HG02642 (cell line): ENCODE data around the gene FAM83D.

Source experiments
- ATAC-seq: cut with Tn5 transposase; IDR thresholded peaks from one replicate; pipeline ENCODE4 v1.9.1; 2021; ENCODE audit warnings: mild to moderate bottlenecking; ENCODE audit not compliant: unreplicated experiment, poor library complexity

Gene FAM83D, protein sequence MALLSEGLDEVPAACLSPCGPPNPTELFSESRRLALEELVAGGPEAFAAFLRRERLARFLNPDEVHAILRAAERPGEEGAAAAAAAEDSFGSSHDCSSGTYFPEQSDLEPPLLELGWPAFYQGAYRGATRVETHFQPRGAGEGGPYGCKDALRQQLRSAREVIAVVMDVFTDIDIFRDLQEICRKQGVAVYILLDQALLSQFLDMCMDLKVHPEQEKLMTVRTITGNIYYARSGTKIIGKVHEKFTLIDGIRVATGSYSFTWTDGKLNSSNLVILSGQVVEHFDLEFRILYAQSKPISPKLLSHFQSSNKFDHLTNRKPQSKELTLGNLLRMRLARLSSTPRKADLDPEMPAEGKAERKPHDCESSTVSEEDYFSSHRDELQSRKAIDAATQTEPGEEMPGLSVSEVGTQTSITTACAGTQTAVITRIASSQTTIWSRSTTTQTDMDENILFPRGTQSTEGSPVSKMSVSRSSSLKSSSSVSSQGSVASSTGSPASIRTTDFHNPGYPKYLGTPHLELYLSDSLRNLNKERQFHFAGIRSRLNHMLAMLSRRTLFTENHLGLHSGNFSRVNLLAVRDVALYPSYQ

GRCh38 chr20:38926142-38926933 is at the start of gene FAM83D:
FAM83D (plus strand) TSS chr20:38926417; CDS start chr20:38926443, 26 bp downstream.
- ATAC-seq, result peak; percentile 94

DNA sequence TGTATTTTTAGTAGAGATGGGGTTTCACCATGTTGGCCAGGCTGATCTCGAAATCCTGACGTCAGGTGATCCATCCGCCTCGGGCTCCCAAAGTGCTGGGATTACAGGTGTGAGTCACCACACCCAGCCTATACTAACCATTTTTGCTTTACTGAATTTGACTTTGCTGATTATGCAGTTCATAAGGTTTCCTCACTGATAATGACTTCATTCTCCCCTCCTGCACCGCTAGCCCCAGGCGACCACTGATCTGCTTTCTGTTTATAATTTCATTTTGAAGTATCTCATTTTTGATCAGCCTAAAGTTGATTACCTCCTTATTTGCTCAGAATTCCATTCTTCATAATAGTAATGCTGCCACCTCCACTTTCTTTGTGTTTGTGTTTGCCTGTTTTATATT is 48.7 kb upstream of the FAM83D start:
- ATAC-seq, result no peak

DNA sequence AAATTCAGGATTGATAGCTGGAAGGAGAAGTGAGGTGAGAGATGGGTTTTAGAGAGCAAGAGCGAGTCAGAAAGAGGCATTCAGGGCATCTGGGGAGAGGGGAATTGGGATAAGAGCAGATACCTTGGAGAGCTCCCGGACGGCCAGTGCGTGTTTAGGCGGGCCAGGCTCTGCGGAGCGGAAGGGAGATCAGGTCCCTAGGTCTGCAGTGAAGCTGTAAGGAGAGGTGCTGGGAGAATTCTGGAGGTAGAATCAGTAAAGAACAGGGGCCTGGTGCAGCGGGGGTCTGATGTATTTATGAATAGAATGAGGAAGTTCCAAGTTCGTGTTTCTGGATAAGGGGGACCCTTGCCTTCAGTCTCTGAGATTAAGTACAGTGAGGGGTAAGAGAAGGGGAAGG is 47.4 kb upstream of the FAM83D start:
- ATAC-seq, result no peak

DNA sequence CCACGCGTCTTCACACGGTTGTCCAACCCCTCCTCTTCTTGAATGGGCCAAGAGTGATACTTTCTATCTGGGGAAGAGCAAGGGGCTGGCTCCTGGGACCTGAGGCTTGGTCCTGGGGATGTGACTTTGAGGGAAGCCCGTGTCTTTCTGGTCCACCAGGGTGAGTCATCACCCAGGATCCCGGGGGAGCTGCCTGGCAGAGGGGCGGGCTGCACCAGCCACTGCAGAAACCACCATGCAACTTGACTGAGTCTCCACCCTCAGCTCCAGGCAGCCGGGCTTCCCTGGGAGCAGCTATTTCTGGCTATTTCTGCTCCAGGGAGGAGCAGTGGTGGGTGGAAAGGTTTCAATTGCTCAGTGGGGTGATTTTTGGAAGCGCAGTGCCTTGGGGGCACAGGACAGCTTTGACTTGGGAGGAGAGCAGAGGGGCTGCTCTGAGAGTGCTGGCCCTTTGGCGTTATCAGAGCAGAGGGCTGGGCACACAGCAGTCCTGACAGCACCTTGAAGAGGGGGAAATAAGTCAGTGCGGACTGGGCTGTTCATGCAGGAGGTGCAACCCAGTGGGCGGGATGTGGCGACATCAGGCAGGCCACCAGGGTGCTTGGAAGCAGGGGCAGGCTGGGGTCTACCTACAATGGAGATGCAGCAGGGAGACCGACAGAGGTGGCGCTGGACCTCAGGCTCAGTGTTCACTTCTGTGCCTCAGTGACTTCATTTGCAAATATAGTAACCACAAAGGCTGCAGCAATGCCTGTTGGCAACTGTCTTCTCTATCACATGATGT is 45.1 kb upstream of the FAM83D start:
- ATAC-seq, result peak; percentile 47

DNA sequence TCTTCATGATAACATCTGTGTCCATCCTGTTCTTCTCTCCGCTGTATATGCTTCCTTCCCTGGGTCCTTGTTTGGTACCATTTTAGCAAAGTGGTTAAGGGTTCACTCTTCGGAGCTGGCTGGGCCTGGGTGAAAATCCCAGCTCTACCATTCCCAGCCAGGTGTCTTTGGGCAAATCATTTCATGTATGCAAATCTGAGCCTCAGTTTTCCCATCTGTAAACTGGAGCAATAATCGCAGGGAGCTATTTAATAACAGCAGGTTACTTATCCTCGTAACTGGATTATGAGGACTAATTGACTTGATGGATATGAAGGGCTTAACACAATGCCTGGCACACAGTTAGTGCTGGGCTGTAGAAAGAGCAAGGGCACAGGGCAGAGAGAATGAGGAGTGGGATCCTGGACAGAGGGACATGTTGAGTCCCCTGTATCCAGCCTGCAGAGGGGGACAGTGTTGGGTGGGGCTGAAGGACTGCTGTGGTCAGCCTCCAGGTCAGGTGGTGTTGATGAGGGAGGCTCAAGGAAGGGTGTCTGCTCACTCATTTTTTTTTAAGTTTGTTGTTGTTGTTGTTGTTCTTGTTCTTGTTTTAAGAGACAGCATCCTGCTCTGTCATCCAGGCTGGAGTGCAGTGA is 44.3 kb upstream of the FAM83D start:
- ATAC-seq, result no peak

DNA sequence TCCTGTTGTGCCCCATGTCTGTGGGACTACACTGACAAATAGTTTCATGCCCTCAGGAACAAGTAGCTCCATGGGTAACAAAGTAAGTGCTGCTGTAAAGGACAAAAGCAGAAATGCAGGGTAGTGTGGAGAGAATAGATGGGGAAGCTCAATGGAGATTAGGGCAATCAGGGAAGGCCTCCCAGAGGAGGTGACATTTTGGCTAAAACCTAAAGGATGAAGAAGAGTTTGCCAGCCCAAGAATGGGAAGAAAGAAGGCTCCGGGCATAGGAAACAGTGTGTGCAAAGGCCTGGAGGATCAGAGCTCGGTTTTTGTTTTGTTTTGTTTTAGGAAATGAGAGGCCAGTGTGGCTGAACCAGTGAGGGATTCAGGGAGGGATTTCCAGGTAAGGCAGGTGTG is 43.6 kb upstream of the FAM83D start:
- ATAC-seq, result no peak

- ATAC-seq, result no peak
These were observed 42.9 kb upstream of the FAM83D start for GRCh38 chr20:38883081-38883980.

DNA sequence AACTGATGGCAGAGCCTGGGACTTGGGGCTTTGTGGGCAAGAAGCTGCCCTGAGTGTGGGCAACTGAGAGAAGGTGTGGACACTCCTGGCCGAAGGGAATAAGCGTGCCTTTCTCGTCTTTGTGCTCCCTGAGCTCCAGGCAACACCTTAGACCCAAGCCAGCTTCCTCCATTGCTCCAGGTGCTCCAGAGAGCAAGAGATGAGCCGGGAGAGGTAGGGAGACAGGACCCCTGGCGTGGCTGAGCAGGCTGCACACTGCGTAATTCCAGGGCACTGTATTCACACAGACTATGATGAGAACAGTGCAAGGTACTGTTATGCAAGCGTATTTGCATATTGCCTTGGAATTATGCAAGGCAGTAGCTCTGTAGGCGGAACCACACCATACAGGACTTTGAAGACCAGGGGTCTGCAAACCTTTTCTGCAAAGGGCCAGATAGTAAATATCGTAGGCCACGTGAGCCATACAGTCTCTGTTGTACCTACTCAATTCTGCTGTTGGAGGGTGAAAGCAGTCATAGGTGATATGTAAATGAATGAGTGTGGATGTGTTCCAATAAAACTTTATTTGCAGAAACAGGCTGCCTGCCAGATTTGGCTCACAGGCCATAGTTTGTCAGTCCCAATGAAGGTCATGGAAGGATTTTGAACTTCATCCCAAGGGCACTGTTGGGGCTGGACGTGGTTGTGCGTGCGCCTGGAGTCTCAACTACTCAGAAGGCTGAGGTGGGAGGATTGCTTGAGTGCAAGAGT is 42.1 kb upstream of the FAM83D start:
- no peak for ATAC-seq

- ATAC-seq, result no peak
These were observed 40.9 kb upstream of the FAM83D start for GRCh38 chr20:38885357-38885756.

- ATAC-seq, result no peak
These were observed 38.0 kb upstream of the FAM83D start for GRCh38 chr20:38888059-38888831.

GRCh38 chr20:38889050-38889449 is 37.2 kb upstream of the FAM83D start:
- ATAC-seq, result no peak

GRCh38 chr20:38889792-38890496 is 36.3 kb upstream of the FAM83D start:
- no peak for ATAC-seq

DNA sequence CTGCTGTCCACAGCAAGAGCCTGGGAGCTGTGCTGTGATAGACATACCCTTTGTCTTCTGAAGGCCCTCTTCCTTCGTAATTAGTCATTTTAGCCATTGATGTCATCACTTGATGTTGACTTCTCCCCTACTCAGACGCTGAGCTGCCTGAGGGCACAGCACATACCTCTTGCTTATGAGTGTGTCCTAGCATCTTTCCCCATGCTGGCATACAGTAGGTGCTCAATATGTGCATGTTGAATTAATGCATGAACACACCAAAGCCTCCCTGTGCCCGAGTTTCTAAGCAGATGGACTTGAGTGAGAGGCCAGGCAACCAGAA is 35.8 kb upstream of the FAM83D start:
- ATAC-seq, result no peak

DNA sequence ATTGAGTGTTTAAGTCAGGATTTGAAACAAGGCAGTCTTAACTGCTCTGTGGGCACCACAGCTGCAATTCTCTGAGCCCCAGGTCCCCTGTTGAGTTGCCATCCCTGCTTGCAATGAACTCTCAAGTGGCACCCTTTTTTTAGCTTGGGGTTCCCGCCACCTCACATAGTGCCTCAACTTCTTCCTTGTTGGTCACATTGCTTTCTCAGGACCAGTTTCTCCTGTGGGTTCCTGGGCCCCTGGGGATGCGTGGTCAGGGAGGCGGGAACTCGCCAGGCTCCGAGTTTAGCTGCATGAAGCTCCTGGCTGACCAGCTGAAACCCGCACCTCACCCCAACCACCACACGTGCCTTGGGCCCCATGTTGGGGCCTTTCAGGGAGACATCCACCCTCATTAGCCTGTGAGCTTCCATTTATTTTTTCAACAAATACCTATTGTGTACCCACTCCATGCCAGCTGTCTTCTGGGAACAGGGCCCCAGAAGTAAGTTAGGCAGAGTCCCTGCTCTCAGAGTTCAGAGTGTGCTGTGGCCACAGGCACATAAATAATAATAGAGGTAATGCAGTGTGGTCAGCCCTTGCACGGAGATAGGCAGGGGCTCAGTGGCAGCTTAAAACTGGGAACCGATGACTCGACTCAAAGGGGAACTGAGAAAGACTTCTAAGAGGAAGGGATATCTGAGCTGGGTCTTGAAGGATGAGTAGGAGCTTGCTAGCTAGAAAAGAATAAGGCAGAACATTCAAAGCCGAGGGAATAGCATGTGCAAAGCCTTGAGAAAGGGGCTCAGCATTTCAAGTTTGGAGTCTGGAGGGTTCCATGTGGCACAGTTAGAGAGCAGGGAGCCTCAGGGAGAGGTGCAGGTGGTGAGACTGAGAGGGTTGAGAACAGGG is 33.9 kb upstream of the FAM83D start:
- ATAC-seq, result peak; percentile 58

DNA sequence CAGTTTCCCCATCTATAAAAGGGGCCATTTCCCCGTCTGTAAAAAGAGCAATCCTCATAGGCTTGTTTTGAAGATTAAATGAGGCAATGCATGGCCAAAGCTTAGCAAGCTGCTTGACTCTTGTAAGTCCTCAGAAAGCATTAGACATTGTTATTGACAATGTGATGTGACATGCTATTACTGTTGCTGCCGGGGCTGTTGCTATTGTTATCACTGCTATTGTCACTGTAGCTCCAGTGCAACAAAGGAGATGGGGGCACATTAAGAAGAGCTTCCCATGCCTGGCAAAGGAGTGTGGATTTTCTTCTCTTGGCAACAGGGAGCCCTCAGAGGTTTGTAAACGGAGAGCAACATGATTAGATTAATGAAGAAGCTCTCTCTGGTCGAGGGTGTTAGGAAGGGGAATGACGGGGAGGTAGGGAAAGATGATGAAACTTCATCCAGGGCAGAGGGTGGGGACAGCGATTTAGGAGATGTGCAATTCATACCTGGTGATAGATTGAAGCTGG is 33.1 kb upstream of the FAM83D start:
- ATAC-seq, result no peak

GRCh38 chr20:38893565-38894090 is 32.6 kb upstream of the FAM83D start:
- peak; percentile 58 for ATAC-seq
